UCSD-AML1 (cell line): ENCODE results near the gene ARFGAP3.
A peak's percentile ranks its signal among the peaks of the same experiment; 100 is the strongest.

Experiments
- DNase-seq: peaks from one replicate; lab custom pipeline; 2025; ENCODE audit not compliant: unreplicated experiment; lab: John Stamatoyannopoulos, UW

Gene ARFGAP3, protein sequence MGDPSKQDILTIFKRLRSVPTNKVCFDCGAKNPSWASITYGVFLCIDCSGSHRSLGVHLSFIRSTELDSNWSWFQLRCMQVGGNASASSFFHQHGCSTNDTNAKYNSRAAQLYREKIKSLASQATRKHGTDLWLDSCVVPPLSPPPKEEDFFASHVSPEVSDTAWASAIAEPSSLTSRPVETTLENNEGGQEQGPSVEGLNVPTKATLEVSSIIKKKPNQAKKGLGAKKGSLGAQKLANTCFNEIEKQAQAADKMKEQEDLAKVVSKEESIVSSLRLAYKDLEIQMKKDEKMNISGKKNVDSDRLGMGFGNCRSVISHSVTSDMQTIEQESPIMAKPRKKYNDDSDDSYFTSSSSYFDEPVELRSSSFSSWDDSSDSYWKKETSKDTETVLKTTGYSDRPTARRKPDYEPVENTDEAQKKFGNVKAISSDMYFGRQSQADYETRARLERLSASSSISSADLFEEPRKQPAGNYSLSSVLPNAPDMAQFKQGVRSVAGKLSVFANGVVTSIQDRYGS

DNA sequence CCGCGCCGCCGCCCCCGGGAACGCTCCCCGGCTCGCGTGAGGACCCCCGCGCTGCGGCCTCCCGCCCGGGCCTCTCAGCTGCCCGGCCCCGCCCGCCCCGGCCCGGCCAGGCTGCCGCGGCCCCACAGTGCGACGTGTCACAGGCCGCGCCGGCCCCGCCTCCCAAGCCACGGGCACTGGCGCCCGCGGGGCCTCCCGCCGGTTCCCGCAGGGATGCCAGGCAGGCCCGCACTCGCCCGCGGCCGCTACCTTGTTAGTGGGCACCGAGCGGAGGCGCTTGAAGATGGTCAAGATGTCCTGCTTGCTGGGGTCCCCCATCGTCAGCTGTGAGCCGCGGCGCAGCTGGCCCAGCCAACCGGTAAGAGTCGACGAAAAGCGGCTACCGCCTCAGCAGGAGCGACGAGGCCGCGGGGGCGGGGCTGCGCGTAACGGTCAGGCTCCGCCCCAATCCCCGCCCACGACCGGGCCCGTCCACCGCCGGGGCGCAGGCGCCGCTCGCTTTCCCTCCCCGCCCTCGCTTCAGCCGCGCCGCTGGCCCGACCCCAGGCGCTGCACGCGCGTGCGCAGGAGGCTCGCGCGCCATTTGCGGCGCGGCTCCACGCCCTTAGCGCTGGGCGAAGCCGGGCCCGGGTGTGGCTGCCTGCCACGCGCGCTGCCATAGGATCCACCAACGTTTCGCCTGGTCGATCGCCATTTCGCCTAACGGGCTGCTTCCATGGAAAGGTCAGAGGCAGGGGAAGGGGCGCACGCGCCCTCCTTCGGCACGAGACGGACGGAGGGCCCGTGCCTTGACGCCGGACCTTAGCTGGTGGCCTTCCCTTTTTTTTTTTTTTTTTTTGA lies at the start of gene ARFGAP3:
Gene ARFGAP3 (minus strand): TSS at position 409 of the 840 bp plus-strand sequence. CDS start 91 bp downstream, at position 318.
- peak; percentile 97 for DNase-seq

DNA sequence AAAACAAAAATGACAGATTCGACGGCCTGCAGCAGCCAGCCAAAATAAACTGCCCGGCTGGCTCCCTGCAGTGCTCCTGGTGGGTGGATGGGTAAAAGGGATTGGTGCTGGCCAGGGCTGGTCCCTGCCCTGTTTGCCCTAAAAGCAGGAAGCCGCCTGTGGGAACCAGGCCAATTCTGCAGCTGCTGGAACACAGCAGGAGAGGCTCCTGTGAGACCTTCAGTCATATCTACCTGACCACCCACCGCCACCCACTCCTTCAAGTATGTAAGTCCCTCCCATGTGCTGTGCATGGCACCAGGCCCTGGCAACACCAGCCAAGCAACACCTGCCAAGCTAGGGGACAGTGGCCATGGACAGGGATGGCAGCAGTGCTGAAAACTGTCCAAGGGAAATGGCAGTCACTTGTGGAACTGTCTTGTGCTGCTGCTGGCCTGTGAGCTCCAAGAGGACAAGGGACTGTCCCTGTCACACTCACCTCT lies 48.7 kb upstream of the ARFGAP3 start:
- DNase-seq = no peak

DNA sequence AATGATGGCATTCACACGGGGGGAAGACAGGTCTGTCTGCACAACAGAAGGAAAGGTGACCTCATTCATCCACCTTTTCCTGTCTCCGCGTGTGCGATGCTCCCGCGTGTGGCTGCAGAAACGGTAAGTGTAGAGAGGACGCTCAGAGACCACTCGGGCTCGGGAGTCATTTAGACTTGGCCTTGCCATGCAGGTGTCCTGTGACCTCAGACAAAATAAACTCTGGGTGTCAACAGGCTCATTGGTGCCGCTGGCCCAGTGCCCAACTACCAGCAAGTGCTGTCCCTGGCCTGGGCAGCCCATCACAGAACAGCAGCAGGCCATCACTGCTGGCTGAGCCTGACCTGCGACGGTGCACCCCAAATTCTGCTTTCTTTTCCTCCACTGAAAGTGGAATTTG lies 48.1 kb upstream of the ARFGAP3 start:
- no peak for DNase-seq

DNA sequence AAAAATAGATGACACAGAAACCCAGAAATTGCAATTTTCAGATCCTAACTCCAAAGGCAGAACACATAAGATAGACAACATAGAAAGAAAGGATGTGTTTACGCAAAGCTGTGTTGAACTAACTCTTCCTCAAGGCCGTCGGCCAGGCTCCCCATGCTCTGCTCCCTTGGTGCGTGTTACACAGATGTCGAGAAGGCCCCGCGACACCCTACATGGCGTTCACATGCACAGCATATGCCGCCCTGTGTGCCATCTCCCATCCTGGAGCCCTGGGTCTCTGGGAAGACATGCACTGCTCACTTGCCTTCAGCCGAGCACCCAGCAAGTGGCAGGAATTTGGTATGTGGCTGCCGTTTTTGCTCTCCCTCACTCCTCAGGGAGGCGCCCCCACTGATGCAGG lies 47.0 kb upstream of the ARFGAP3 start:
- no peak for DNase-seq

DNA sequence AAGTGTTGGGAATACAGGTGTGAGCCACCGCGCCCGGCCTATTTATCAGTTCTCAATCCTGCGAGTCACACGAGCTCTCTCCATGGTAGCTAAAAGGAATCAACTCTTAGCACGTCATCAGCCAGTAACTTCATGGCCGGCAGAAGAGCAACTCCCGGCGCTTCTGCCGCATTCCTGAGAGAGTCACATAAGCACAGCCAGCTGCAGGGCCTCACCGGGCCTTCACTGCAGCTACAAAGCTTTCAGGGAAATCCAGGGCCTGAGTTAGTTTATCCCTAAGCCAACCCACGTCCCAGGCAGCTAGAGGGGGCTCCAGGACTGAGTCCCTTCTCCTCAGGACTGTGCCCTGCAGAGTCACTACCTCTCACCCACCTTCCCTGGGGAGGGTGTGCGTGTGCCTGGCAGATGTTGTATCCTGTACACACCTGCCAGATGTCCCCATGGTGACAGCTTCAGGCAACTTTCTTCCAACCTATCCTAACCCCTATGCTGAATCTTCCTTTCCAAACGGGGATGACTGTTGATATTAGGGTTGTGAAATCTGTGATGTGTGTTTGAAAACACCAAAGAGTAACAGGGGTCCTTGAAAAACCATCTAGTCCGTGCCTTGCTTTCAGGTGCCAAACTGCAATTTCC lies 45.9 kb upstream of the ARFGAP3 start:
- no peak for DNase-seq

DNA sequence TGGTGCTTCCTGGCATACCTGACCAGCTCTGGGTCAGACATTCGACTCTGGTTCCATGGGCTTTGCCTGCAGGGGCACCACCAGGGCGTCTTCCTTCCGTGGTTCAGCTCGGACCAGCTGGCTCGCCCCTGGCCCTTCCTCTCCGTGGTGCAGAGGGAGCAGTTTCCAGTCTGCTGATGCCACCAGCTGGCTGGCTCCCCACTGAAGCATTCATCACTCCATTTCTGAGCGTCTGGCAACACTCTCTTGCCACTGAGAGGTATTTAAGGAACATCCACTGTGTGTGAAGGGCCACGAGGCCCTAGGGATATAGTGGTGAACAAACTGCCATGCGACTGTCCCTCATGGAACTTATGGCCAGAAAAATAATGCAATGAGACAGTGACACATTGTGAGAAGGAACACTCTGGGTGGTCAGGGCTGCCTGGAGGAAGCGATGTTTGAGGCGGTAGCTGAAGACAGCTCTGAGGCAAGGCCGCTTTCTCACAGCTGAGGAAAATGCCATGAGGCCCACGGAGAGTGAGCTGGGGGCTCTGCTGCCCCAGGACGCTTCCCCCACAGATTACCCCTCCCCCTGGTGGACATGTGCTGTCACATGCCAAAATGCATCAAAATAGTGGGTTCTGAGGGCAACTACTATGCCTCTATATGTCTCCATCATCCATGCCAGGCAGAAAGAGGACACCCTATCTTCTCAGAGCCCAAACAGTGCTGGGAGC lies 44.9 kb upstream of the ARFGAP3 start:
- no peak for DNase-seq

DNA sequence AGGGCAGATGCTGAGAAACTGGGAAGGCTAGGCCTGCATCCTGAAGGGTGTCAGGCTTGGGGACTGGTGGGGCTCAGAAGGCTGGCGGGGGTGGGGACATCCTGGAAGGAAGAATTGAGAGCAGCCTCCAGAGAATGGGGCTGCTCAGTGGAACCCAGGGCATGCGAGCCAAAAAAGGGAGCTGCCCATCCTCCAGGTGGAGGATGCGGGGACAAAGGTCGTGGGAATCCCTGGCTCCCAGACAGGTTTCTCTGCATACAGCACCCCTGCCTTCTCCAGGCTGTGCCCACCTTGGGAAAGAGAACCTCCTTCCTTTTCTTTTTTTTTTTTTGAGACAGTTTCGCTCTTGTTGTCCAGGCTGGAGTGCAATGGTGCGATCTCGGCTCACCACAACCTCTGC lies 40.9 kb upstream of the ARFGAP3 start:
- DNase-seq = no peak

DNA sequence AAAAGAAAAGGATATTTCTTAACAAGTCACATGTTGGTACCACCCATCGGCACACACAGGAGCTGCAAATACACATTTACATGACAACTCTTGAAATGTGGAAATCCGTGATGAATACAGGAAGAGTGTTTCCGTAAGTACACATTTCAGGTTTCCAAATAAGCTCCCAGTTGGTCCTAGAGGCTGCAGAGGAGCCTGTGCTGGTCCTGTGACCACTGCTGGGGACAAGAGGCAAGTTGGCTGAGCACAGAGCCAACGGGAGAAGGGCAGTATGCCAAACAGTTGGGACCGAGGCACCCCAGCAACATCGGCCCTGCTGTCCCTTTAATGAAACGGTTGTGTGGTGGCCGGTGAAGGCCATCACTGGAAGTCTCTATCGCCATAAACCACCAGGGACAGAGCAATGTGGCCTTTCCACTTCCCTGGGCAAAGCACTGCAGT lies 38.5 kb upstream of the ARFGAP3 start:
- no peak for DNase-seq

DNA sequence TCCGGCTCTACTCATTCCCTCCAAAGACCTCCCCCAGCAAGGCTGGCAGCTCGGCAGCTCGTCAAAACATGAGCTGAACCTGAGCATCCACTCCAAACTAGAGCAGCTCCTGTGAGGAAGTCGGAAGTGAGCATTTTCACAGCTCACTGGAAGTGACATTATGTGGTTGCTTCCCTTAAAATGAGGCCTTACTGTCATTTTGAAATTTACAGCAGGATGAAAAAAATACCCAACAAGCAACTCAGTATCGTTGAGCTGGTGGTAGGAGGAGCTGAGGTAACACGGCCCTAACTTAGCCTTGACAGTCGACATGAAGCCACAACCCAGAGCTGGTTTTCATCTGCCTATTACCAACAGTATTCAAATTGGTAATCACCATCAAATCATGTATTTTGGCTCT lies 38.0 kb upstream of the ARFGAP3 start:
- DNase-seq = peak; percentile 36

DNA sequence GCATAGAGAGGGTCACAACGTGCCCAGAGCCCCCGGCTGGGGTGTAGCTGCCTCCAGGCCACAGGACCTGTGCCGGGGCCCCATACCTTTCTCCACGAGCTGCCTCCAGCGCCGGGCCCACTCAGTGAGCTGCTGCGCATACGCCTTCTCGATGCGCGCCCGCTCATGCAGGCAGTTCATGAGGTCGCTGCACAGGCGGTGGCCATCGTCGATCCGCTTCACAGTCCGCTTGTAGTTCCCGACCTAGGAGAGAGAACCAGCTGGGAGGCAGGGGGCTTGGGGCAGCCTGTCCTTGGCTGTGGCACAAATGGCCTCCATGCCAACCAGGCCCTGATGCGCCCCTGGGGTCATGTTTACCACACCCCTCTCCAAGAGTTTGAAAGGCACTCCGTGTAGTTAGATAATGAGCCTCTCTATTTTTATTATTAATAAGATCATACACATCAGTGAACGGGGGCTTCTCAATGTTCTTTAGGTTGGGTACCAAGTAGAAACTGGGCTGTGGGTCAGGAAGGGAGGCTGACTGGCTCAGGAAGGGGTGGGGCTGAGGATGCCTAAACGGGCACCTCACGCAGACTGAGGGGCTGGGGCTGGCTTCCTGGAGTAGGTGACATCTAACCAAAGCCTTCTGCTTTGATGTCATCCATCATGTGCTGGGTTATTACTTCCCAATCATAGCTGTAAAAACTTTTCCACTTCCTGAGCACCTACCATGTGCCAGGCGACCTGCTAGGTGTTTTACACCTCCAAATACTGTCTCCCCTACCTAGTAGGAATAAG lies 36.5 kb upstream of the ARFGAP3 start:
- no peak for DNase-seq

DNA sequence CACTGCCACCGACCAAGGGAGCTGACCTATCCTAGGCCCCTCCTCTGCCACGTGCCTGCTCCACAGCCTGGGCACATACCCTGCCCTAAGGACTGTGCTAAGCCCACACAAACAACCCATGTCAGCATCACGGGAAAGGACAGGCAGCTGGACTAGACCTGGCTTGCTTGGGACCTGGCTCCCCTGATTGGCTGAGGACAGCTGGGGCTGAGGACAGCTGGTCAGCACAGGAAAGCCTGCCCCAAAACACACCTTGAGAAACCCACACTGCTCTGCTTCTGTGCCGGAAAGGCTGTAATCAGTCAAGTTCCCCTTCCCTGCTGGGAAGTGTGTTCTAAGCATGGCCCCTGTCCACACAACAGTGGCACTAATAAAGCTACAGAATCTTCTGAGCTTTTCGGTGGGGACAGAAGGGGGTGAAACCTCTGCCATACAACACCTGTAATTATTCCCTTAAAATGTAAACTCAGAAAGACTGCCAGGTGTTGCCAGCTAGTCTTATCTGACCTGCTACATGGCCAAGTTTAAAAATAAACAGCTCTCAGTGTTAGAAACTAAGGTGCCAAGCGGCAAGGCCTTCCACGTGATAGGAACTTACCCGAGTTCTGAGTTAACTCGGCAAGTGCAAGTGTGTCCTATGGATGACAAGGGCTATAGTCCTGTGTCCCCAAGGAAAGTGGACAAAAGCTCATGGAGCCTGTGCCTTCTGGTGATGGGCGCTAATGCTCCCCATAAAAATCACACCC lies 35.7 kb upstream of the ARFGAP3 start:
- peak; percentile 48 for DNase-seq

DNA sequence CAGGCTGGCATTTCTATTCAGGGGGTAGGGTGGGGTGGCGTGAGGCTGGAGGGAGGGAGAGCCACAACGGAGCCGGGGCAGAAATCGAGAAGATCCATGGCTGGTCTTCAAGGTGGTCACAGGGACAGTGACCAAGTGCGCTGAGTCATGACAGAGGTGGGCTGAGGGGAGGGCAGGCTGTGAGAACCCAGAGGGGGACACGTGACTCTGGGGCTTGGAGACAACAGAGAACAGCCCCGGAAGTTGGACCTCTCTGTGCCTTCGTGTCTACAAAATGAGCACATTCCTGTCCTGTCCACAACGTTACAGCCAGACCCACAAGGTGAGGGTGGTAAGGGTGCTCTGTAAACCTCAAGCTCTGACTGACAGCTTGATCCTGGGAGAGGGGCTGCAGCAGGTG lies 35.1 kb upstream of the ARFGAP3 start:
- no peak for DNase-seq

DNA sequence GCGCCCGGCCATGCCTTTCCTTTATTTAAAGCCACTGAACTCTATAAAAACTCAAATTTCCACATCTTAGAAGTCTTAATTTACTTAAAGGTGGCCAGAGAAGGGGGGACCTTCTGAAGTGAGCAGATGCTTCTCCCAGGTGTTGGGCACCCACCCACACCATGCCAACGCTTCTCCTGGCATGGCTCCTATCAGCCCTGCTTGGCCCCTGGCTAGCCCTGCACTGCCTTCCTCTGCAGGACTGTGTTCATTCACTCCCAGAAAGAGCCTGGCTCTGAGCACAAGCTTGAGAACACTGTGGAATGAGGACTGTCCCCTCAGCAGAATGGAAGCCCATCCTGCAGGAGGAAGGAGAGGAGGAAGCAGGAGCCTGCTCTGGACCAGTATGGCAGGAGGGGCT lies 34.6 kb upstream of the ARFGAP3 start:
- no peak for DNase-seq

DNA sequence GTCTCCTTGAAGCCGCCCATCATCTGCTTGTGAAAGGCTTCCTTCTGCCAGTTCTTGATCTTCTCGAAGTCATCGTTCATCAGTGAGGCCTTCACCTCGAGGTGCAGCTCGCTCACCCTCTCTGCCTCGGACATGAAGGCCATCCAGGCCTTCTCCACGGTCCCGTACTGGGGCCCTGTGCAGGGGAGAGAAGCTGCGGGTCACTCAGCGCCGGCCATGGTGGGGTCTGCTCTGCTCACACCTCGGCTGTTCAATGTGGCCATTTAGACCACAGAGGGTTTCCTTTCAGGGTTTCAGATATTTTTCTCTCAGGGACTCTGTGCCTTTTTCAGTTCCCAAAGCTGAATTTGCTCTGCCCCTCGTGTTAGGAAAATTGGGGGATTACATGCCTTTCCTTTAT lies 33.9 kb upstream of the ARFGAP3 start:
- DNase-seq = no peak

DNA sequence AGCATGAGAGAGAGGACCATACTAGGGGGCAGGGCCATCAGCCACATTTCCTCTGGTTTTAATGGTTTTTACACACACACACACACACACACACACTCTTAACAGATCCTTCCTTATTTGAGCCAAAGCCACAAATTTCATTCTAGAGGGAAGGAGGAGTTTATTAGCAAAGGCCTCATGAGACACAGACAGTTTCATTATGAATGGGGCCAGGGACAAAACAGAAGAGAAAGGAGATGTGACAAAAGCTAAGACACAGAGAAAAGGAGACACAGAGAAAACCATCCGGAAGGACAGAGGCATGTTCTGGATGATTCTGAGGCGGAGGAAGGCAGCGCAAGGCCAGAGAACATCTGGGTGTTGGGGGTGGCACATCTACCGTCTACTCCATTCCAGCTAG lies 32.2 kb upstream of the ARFGAP3 start:
- DNase-seq = peak; percentile 60

DNA sequence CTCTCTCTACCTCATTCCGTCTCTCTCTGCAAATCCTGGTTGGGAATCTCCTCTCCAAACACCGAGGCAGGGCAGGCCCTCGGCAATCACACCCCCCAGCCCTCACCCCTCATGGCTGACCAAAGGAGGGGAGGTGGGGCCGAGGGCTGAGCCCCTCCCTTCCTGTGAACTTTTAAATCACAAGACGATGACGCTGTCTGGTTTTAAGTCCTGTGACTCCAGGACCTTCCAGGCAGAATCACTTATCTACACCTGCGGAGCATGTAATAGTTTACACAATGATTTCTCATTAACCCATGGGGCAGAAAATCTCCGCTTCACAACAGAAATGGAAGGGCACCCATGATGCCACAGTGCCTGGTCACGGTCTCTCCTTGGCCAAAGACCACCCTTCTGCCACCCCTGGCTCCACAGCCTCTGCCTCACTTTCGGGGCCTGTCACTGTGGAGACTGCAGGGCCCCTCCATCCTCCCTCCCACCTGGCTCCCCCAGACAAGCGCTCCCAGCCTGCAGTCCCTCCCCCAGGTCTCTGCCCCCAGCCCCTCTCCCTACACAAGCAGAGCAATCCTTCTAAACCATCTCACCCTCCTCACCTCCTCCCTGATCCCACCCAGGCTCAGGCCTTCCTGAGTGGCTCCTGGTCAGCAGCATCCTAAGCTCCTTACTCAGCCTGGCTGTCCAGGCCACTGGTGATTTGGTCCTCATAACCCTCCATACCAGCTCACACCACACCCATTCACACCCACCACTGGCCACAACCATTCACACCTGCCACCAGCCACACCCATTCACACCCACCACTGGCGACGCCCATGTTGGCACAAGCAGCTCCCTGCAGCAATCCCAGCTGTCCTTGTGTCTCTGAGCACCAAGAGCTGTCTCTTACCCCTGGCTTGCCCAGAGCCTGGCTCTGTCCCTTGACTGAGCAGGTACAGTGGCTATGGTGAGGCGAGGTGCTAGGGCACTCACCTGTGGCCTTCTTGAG lies 30.7 kb upstream of the ARFGAP3 start:
- DNase-seq = no peak

DNA sequence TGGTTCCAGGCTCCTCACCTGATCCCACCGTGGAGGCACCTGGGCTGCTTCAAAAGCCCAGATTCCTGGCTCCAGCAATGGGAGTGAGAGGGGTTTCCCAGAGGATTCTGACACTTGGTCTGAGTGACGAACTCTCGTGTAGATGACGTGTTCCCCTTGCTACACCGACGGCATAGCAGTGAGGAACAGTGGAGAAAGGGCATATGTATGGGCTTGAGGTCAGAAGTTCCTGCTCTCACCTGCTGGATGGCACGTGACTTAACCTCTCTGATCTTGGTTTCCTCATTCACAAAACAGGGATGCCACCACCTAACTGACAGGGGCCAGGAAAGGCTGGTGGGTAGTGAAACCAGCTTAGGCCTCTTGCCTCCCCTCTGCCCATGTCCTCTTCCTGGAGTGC lies 30.0 kb upstream of the ARFGAP3 start:
- no peak for DNase-seq

DNA sequence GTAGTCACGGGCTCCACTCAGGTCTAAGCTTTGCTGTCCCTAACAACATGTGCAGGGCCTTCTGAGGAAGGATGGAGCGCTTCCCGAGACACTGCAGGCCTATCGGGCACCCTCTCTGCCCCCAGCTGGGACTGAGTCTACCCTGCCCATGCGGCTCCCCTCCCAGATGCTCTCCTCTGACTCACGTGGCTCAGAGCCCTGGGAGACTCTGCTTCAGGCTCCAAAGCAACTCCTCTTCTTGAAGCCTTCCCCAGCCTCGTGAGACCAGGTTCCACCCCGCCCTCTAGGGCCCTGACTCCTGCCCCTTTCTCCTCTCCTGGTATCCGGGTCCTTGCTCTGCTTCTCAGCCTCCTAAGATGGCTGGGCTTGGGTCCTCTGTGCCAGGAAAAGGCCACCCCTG lies 28.4 kb upstream of the ARFGAP3 start:
- DNase-seq = no peak
